AG04450 (cell line): ENCODE data around the gene TMEM229B. TPM values are rescaled to one million over a fixed set of nuclear protein-coding genes. Genes with fewer than 3 reads are reported as not detected.

Experiments used
- CTCF ChIA-PET: fragments of 300-600, 350-600 bp; formaldehyde crosslinking; extraction: SDS; loops from one replicate; lab custom pipeline; 2022; ENCODE audit warnings: antibody characterized with exemption, inconsistent platforms; lab: Charles Lee
- POLR2A ChIA-PET: fragments of 350-600 bp; formaldehyde crosslinking; extraction: SDS; loops from one replicate; lab custom pipeline; 2021; ENCODE audit warnings: antibody characterized with exemption, inconsistent platforms; lab: Yijun Ruan, JAX
- DNase-seq: peaks from one replicate; pipeline ENCODE4 v3.0.0-alpha.2; 2011; ENCODE audit warnings: low read depth, low spot score
- H3K27ac ChIP-seq: one replicate; pipeline ENCODE4 v1.5.1; 2012; ENCODE audit warnings: low read depth, low read length, control low read depth
- H3K27me3 ChIP-seq: one replicate; pipeline ENCODE4 v1.6.0; 2012; ENCODE audit warnings: low read length; ENCODE audit not compliant: control insufficient read depth, insufficient read depth
- H3K4me3 ChIP-seq: 2 replicates; pipeline ENCODE4 v1.5.1; 2011; ENCODE audit warnings: mild to moderate bottlenecking, low read depth, low read length, control low read depth
- H3K9me3 ChIP-seq: 2 replicates; pipeline ENCODE4 v1.5.1; 2012; ENCODE audit warnings: low read length; ENCODE audit not compliant: control insufficient read depth, insufficient read depth
- CTCF ChIP-seq: IDR thresholded peaks from 2 replicates; pipeline ENCODE4 v1.5.1; 2011; ENCODE audit warnings: low read depth, low read length, control low read depth, inconsistent platforms
- polyA minus RNA-seq: library from RNA; depleted of rRNA, polyadenylated mRNA; stranded (reverse); fragments of >200 nt; gene quantifications from 2 replicates; pipeline ENCODE4 v1.2.3, GENCODE V29; 2011; rRNA and poly(A)+ RNA removed
- polyA plus RNA-seq: library from polyadenylated mRNA; depleted of rRNA; stranded (reverse); fragments of >200 nt; gene quantifications from 2 replicates; pipeline ENCODE4 v1.2.3, GENCODE V29; 2011; rRNA removed

TMEM229B gene
- polyA plus RNA-seq (0.05 and 0.07 TPM in 2 replicates), polyA minus RNA-seq (not detected in 2 replicates)

DNA sequence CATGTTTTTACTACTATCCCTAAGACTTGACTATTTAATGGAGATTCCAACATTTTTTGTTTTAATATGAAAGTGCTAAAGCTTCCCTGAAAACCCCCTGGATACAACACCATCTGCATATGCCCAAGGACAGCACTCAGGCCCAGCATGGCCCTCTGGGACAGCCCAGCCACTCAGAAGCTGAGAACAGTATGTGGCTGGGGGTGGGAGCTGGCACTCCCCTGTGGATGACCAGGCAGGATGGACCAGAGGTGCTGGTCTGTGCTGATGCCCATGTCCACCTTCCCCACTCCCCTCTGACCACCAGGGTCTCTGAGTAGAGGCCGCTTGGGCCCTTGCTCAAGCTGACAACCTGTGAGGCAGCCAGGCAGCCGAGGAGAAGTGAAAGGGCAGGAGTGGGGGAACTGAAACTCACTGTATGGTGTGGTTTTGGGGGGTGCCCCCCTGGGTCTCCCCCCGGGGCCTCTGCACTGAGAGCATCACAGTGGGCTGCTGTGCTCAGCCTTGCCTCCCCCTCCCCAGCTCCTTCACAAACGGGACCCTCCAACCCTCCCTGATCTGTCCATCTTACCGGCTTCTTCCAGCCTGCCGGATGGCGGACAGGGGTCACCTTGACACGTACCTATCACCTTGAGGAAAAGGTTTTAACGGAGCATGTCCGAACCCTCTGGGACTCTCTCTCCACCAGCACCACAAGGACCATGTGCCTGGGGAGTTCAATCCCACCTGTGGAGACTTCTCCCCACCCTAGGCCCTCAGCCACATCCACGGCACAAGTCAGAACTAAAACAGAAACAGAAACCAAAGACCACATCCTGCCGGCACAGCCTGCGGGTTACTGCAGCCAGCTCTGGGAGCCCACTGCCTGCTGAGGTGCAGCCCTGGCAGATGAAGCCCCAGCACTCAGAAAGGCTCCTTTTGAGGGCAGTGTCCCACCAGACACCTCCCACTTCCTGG, at the start of gene TMEM229B:
TSS of gene TMEM229B (minus strand) at position 785 of the 957 bp plus-strand sequence. CDS start 14,798 bp downstream, outside the sequence.
- peaks cover 6% of the 10 kb centered on the region for H3K27me3 ChIP-seq
- H3K4me3 ChIP-seq = no peak within 1 kb of the TSS

GRCh38 chr14:67537736-67538135, 49.2 kb upstream of the TMEM229B start:
- no peaks in the 10 kb centered on the region; the same call in 1 of the 2 replicates for H3K9me3 ChIP-seq
- no peak overlapping the region for H3K4me3 ChIP-seq
- H3K27ac ChIP-seq = no peak overlapping the region
- TF ChIP-seq CTCF = no peak
- ChIA-PET POLR2A (no interaction called here), CTCF (interaction anchor here (1.0 to 1.8 kb wide), 3 partner anchors 11 to 167 kb away, joined by 3 to 13 read pairs (median 3); no protein-coding TSS in a partner anchor)
- peaks cover 31% of the 10 kb centered on the region for H3K27me3 ChIP-seq
- no peak for DNase-seq

More for the DNA sequence above, at the start of gene TMEM229B:
- TF ChIP-seq CTCF = no peak
- DNase-seq = no peak
- ChIA-PET POLR2A (no interaction called here), CTCF (interaction anchor here (0.6 kb wide), 1 partner anchor 14 kb away, joined by 3 read pairs; no protein-coding TSS in a partner anchor)
- Histone ChIP-seq H3K9me3 (peaks cover 2% of the 10 kb centered on the region), H3K27ac (no peak within 1 kb of the TSS)

- no peak for TF ChIP-seq CTCF
- CTCF ChIA-PET = interaction anchor here (0.9 kb wide), 1 partner anchor 64 kb away, joined by 3 read pairs; the partner anchor contains the start of gene PIGH
- H3K27ac ChIP-seq = no peak overlapping the region
- no peak overlapping the region for H3K4me3 ChIP-seq
- POLR2A ChIA-PET = no interaction called here
- no peak for DNase-seq
- no peaks in the 10 kb centered on the region for H3K9me3 ChIP-seq
- H3K27me3 ChIP-seq = peaks cover 23% of the 10 kb centered on the region
Measured at GRCh38 chr14:67536087-67536486, 47.6 kb upstream of the TMEM229B start.

- CTCF ChIA-PET = interaction anchor here (0.5 to 3.7 kb wide), 6 partner anchors 38 to 178 kb away, joined by 3 to 26 read pairs (median 3); partner anchors contain the start of gene PIGH
- DNase-seq = no peak
- TF ChIP-seq CTCF = no peak
- H3K4me3 ChIP-seq = peak overlapping the region; percentile 54
- H3K9me3 ChIP-seq = no peaks in the 10 kb centered on the region
- H3K27me3 ChIP-seq = peaks cover 29% of the 10 kb centered on the region
- POLR2A ChIA-PET = no interaction called here
- no peak overlapping the region for H3K27ac ChIP-seq
Measured at GRCh38 chr14:67533754-67534085, 45.2 kb upstream of the TMEM229B start.
